HG03196 (cell line): ENCODE results near the gene SFMBT2.
"Not testable (repeated sequence)": the region's sequence is repeated elsewhere in the genome, so short reads cannot be mapped to it uniquely, and the experiment has no call there.

Experiments
- ATAC-seq: cut with Tn5 transposase; IDR thresholded peaks from one replicate; pipeline ENCODE4 v1.9.1; 2021; ENCODE audit not compliant: unreplicated experiment

SFMBT2 gene

DNA sequence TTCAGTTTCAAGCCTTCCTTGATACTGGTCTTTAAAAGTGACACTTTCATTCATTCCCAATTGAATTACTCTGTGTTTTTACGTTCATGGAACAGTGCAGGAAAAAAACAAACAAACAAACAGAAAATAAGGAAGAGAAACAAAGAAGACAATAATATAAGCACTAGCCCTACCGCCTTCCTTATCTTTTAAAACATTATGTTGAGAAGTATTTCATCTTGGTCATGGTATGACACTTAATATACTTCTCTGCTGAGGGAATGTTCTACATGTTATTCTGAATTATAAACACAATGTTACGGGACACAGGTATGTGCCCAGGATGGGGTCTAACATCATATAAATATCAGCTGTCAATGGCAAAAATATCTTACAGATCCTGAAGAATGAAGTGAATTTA, 176.7 kb downstream of the SFMBT2 start:
- no peak for ATAC-seq

DNA sequence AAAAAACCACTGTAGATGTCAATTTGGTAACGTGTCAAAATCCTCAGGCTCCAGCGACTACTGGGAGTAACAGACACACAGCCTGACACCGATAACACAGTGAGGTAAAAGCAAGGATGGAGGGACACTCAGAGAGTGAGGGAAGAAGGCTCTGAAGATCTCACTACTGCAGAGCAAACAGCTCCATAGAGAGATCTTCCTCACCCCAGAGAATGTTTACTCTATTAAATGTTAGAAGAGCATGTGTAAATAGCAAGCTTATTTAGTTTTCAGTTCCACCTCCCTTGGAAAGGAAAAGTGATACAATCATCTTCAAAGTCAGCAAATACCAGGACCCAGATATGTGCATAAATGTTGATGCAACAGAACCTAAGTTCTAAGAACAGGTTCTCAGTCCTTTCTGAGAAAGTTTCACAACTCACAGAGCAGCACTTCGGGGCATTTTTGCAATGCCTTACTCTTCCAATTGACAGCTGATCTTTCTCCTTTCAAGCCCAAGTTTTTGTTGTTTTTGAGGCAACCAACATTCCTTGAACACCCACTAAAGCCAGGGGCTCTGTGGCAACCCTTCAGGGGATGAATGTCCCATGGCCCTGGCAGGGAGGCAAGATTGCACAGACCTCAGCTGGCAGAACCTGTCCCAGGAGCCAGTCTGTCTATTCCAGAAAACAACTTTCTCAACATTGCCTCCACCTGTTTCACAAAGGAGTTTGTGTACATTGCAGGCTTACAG, 177.4 kb downstream of the SFMBT2 start:
- ATAC-seq, result no peak

DNA sequence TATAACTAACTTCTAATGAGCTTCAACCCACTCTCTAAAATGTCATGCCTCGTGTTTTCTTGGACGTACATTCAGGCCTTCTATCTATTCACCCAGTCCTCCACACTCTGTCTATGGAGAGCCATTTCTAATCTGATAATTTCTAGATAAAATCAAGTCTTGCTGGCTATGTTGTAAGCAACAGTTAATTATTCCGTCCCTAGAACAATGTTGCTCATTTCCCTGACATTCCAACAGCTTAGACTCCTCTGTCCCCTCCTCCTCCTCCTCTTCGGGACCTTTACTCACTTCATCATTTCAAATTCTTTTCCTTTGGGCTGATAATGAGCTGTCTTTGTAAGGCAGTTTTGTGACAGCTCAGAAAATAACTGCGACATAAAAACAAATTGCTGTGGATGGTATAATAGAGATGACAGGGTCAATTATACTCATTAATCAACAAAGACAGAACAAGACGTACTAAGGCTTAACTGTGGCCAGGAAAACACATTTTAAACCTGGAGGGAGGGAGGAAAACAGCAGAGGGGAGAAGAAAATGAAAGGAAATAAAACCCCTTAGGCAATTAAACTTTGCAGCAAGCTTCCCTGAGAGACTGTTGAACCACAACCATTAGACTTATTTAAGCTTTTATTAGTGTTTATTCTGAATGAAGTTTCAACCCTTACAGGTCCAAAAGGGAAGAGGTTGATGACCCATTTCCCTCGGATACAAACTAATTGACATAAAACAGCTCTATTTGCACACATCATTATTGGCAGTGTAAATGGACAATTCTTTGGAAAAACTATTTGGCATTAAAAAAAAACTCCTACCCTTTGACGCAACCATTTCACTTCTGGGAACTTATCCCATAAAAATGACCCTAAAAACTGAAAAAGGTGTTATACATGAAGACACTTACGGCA, 179.1 kb downstream of the SFMBT2 start:
- no peak for ATAC-seq

DNA sequence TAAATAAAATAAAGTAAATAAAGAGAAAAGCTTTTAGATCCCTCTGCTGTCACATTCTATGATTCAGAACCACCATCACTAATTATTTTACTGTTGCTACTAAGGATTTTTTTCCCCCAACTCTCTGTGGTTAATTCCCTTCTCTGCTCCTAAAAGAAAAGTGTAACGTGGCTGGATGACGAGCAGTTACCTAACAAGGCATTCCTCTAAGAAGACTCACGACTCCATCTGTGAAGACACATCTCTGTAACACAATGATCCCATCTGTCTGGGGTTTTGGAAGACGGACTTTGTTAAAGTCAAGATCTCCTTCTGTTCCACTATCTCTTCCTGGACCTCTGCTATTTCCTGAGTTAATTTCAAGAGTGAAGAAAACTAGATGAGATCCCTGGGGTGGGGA, 179.9 kb downstream of the SFMBT2 start:
- ATAC-seq, result no peak

DNA sequence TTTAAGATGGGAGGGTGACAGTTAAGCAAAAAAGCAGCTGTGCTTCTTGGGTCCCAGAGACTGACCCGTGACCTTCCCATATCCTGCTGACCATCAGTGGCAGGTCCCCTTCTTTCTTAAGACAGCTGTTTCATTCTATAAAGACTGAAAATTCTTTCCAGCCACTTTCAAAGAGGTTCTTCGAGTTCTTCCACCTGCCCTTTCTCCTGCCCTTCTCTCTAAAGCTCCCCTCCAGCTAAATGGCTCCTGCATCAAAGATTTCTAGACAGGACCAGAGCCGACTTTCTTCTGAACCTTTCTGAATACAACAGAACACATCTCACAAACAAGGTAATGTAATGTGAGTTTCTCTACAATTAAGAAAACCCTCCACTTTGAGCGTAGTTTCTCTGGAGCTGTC, 180.8 kb downstream of the SFMBT2 start:
- no peak for ATAC-seq

DNA sequence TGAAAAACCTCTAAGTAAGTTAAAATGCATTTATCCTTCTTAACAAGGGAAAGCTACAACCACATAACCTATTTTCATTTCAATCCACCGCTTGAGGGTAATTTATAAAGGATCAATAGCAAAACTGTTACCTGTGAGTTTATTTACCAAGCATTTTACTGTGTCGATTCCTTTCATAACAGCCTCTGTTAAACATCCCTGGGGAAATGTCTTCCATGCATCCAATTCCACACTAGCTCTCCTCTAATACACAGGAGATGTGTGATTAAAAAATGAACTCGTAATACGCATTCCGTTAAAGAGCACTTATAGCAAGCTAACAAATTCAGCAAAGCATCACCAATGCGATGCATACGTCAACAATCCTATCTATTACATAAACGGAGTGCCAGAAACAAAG, 185.7 kb downstream of the SFMBT2 start:
- no peak for ATAC-seq

DNA sequence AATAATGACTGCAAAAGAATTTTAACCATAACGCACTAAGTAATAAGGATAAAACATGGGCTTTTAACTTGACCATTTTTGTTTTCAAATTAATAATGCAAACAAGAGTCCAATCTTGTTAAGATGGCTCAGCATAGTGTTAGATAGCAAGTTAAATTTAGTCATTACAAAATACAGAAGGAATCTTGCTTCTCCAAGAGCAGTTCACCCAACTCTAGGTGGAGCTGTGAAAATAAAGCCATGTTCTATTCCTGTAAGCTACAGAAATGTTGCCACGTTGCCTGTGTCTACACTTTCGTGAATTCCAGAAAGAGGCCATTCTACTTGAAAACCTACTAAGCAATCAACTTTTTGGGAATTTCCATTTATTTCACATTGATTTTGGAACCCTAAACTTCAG, 191.9 kb downstream of the SFMBT2 start:
- ATAC-seq, result no peak

DNA sequence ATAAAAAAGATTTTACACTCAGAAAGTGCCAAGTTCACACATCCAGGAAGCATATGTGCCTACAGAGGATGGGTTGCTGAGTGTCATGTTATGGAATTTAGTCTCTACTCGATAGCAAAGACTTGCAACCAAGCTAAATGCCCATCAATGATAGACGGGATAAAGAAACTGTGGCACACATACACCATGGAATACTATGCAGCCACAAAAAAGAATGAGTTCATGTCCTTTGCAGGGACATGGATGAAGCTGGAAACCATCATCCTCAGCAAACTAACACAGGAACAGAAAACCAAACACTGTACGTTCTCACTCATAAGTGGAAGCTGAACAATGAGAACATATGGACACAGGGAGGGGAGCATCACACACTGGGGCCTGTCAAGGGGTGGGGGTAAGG, 198.1 kb downstream of the SFMBT2 start:
- ATAC-seq, result not testable (repeated sequence)

DNA sequence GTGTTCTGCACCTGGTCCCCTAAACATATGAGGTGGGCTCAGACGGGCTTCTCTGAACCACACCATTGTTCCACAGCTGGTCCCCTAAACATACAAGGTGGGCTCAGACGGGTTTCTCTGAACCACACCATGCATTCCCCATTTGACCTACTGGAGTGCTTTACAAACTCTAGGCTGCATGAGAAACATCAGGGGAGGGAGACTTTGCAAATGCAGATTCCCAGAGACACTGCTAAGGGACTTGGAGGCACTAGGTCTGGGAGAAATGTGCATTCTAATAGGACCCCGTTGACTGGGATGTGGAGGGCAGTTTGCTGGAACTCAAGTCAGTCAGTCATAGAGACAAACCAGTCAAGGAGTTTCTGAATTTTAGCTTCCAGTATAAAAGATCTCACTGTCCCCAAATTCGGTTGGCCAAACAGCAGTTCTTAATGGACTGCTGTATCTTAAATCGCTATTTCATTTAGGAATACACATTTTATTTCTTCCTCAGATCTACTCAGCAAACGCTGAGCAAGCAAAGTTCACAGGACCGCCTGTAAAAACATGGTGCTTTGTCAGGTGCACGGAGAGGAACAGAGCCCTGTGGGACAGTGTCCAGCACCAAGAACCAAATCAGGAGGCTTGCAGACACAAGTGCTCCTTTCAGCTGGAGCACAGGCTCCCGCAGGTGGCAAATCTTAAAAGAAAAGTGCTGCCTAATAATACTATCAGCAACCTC, 198.8 kb downstream of the SFMBT2 start:
- ATAC-seq, result no peak

DNA sequence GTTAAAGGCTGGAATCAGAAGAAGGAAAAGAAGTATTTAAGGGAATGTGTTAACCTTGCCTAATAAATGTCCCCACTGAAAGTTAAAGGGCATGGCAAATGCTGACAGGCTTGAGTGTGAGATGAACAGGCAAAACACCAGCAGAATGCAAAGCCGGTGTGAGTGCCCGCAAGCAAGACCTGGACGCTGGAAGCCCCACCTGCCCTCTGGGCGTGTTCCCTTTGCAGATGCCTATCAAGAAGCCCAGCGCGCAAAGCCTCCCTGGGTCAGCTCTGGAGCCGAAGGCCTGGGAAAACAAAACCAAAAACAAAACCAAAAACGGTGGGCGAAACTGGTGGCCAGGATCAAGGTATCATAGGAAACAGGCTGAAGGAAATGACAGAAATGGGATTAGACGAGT, 200.3 kb downstream of the SFMBT2 start:
- no peak for ATAC-seq

DNA sequence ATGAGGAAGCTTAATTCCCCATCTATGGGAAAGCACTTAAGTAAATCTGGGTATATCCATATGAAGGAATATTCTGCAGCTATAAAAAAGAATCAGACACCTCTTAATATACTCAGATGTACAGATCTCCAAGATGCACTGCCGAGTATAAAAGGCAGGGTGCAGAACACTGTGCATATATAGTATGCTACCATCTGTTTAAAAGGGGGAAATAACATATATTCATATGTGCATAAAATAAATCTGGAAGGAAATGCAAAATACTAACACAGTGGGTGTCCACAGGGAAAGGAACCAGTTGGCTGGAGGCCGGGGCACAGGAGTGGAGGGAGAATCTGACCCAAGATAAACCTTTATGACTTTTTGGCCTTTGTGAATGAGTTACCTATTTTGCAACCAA, 201.4 kb downstream of the SFMBT2 start:
- ATAC-seq, result no peak

DNA sequence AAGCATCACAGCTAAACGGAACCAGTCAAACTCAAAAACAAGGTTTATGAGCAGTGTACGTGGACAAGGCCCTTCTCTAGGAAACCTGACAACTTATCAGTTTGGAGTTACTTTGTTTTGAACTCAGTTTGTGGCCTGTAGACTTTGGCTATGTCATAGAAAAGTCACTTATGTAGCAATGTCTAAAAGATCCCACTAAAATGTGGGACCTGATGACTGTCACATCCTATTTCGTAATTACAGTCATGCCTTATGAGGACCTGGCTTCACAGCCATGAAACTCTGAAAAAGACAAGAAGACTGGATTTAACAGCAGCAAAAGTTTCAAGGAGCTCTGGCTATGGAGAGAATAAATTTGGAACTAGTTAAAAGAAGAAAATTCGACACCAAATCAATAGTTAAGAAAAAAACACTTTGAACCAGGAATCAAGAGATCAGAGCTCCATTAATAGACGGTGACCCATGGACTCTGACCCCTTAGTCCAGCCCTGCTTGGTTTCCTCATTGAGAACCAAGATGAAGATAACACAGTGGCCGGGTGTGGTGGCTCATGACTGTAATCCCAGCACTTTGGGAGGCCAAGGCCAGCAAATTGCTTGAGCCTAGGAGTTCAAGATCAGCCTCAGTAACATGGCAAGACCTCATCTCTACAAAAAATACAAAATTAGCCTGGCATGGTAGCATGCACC, 204.3 kb downstream of the SFMBT2 start:
- ATAC-seq, result no peak

DNA sequence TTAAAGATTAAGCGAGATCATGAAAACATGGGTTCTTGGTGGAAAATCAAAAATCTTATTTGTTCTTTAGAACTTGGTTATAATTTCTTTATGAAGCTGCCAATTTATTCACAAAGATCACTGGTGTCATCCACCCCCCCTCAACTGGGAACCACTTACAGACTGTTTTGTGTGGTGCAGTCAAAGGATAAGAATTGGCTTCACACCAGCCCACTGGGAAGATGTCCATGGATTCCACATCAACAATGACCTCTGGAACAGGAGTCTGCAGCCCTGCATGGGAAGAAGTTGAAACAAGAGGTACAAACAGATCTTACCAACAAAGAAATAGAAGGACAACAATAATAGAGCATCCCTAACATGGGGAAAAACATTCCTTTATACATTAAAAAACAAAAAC, 205.2 kb downstream of the SFMBT2 start:
- ATAC-seq, result no peak

DNA sequence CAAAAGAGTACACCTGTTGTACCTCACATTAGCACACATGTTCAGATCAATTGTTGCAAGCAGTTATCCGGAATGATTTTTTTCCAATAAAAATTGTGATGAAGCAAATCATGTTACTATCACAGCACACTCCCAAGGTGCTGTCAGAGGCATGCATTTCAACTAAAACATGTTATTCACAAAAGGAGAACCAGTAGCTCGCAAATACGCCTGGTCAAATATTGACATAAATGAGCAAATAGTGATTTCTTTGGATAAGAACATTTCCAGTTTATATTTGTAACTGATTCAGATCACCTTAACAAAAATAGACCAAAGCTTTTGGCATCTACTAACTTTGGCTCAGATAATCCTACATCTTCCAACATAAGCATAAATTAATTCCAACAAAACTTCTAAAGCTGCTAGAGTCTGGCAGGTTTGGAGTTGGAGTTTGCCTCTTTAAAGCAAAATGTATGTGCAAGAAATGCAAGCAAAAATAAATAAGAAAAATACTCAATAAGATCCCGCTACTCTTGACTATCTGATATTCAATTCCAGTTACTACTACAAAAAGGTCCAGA, 208.0 kb downstream of the SFMBT2 start:
- no peak for ATAC-seq

DNA sequence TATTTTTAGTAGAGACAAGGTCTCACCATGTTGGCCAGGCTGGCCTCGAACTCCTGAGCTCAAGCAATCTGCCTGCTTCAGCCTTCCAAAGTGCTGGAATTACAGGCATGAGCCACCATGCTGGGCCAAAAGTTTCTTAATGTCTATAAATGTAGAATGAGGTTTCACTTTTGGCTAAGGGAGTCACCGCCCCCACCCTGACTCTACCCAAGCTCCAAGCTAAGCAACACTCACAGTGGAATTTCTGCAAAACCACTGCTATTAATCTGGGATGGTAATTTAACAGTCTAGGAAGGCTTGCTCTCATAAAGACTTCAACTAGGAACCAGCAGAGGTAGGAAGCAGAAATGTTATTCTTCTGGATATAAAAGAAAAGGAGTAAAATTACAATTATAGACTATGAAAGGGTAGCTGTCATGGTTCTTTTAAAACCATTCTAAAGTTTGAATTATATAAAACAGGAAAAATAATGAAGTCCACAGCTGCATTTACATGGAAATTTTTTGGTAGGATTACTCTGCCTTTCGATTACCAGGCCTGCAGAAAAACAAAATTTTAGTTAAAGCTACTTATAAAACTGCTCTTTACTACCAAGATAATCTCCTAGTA, 211.6 kb downstream of the SFMBT2 start:
- ATAC-seq, result no peak

DNA sequence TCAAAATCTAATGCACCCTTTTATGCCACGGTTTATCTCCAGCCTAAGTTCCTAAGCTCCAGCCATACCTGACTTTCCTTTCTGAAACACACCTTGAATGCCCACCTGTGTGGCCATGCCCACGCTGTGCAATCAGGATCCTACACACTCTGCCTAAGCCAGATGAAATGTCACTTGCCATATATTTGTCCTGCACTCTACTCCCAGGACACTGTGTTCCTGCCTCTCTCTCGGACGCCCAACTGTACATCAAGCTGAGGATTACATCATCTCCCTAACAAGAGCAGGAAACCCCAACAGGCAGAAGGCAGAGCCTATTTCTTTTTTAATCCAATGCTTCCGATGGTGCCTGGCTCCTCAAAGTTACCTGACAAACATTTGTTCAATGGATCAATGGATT, 214.6 kb downstream of the SFMBT2 start:
- no peak for ATAC-seq

DNA sequence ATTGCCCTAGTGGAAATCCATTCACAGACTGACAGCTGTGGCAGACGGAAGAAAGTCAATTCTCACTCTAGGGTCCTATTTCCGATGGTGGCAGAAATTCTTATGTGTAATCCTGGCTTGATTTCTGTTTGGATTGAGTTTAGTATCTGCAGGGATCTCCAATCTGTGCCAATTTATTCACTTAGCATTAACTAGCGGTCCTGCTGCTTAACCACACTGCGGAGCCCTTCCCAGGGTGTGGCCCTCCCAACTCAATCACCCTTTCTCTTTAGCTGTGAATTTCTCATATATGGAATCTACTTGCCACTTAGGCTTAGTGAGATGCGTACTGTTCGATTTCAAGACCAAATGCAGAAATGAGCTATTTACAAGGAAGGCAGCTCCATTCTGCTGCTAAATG, 215.7 kb downstream of the SFMBT2 start:
- ATAC-seq, result no peak

DNA sequence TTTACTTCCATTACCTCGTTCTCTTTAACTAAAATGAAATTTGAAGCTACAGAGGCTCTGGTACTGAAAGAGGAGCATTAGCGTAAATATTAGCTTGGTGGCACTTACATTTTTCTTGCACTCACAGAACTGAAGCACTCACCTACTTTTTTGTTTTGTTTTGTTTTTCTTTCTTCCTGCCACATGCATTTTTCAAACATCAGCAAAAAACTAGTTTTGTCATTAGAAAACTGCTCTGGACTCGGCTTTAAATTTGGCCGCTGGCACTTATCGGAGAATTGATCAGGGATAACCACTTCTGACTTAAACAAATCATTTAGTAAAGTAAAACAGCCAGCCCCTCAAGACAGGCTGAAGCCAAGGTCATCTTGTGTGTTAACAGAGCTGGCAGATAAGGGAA, 216.3 kb downstream of the SFMBT2 start:
- ATAC-seq, result no peak

DNA sequence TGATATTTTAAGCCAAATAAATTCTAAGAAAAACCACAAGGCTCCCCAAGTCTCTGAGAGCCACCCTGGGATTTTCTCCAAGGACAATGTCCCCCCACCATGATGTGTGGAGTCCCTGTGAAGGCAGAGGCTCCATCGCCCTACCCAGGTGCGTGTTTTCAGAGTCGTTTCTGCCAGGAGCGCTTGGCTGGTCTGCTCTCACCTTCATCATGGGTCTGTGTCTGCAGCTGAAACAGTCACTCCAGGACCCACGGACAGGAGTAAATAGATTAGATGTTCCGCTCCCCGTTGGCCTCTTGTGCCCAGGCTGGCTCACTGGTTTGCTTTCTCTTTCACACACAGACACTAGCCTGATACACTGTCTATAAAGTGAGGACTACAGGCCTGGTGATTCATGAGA, 217.5 kb downstream of the SFMBT2 start:
- ATAC-seq, result no peak

DNA sequence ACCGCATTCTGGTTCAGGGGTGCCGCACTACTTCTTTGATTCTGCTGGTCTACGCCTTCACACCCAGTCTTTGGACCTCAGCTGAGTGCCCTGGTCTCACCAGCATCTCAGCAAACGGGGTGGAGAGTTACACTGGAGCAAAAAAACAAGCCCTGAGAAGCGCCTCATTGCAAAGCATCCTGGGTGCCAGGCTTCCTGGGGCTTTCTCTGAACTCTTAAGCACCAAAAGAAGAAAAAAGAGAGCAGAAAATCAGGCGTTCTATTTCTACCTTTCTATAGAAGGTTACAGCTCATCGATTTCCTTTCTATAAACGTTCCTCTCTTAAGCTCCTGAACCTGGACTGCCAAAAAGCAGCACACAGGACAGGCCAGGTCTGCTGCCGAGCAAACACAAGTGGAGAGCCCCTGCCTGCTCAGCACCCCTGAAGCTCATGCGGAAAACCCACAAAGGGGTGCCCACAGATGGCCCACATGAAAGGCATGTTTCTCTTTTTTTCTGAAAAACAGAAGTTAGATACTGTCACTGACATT, 217.9 kb downstream of the SFMBT2 start:
- ATAC-seq, result no peak
